Endodermal cell (in vitro differentiated cells): ENCODE results near the gene BMPR2. TPM values are rescaled to one million over a fixed set of nuclear protein-coding genes. Genes with fewer than 3 reads are reported as not detected.
"Not testable (repeated sequence)": the region's sequence is repeated elsewhere in the genome, so short reads cannot be mapped to it uniquely, and the experiment has no call there.

Source experiments
- DNase-seq: peaks from one replicate; pipeline ENCODE4 v3.0.0-alpha.2; 2017
- H3K27ac ChIP-seq: 2 replicates; pipeline ENCODE4 v1.5.1; 2013; ENCODE audit warnings: mild to moderate bottlenecking, low read depth, low read length, moderate library complexity
- H3K27me3 ChIP-seq: 2 replicates; pipeline ENCODE4 v1.6.1; 2013; ENCODE audit warnings: mild to moderate bottlenecking, low read length, moderate library complexity; ENCODE audit not compliant: insufficient read depth, control insufficient read depth, poor library complexity, severe bottlenecking
- H3K36me3 ChIP-seq: 2 replicates; pipeline ENCODE4 v1.7.0; 2013; ENCODE audit warnings: mild to moderate bottlenecking, low read length, moderate library complexity; ENCODE audit not compliant: control insufficient read depth, insufficient read depth
- H3K4me1 ChIP-seq: one replicate; pipeline ENCODE4 v1.7.0; 2013; ENCODE audit warnings: low read length; ENCODE audit not compliant: control insufficient read depth, insufficient read depth
- H3K4me3 ChIP-seq: 2 replicates; pipeline ENCODE4 v1.5.1; 2013; ENCODE audit warnings: mild to moderate bottlenecking, low read length, moderate library complexity
- H3K9ac ChIP-seq: 2 replicates; pipeline ENCODE4 v1.6.1; 2013; ENCODE audit warnings: mild to moderate bottlenecking, low read length, moderate library complexity; ENCODE audit not compliant: poor library complexity, severe bottlenecking; ENCODE audit errors: extremely low read depth
- H3K9me3 ChIP-seq: 2 replicates; pipeline ENCODE4 v1.6.1; 2013; ENCODE audit warnings: mild to moderate bottlenecking, low read length, moderate library complexity; ENCODE audit not compliant: control insufficient read depth
- H3K27ac Mint-ChIP-seq: 2 replicates; pipeline ENCODE4 v1.8.0; 2020; ENCODE audit warnings: mixed read lengths
- H3K27me3 Mint-ChIP-seq: 2 replicates; pipeline ENCODE4 v1.8.0; 2021; ENCODE audit warnings: mild to moderate bottlenecking, mixed read lengths; ENCODE audit not compliant: insufficient read depth
- H3K36me3 Mint-ChIP-seq: 2 replicates; pipeline ENCODE4 v1.8.0; 2020; ENCODE audit warnings: low read depth, mixed read lengths
- H3K4me1 Mint-ChIP-seq: 2 replicates; pipeline ENCODE4 v1.8.0; 2020; ENCODE audit warnings: mixed read lengths
- H3K4me3 Mint-ChIP-seq: 2 replicates; pipeline ENCODE4 v1.8.0; 2020; ENCODE audit warnings: mild to moderate bottlenecking, moderate library complexity, mixed read lengths
- H3K9me3 Mint-ChIP-seq: 2 replicates; pipeline ENCODE4 v1.8.0; 2020; ENCODE audit warnings: mild to moderate bottlenecking, mixed read lengths
- CTCF ChIP-seq: fragments of 200-600 bp; sonication (generic); conservative IDR thresholded peaks from 2 replicates; pipeline ENCODE4 v1.5.0; 2021; ENCODE audit warnings: antibody characterized with exemption, mild to moderate bottlenecking
- WGBS, 2 experiments: methylation state at CpG; one replicate each; pipeline versions ENCODE4 v1.1.5 to v1.1.7; 2013; ENCODE audit warnings: missing lambda C conversion rate in 2 of 2, mixed read lengths in 1 of 2; ENCODE audit not compliant: insufficient coverage in 1 of 2, insufficient read length in 1 of 2; 5-methylcytosine and 5-hydroxymethylcytosine counted together
- total RNA-seq, 2 donors: library from RNA; stranded (reverse); fragmentation: NEBNext Ultra II Directional in 1 of 2; extraction: Animal tissue kit (Norgen Biotek cat#: 25700) in 1 of 2; gene quantifications; 2 replicates in 1 of 2; 3 replicates in 1 of 2; pipeline ENCODE4 v1.2.1, GENCODE V29; 2021

Gene BMPR2
- total RNA-seq, 2 donors from 2014 or later = 42.2 to 56.3 TPM

- DNase-seq, H3K4me3 Mint-ChIP-seq, H3K4me3 ChIP-seq, H3K4me1 ChIP-seq, H3K27me3 Mint-ChIP-seq, H3K9ac ChIP-seq, H3K27me3 ChIP-seq, H3K9me3 Mint-ChIP-seq, H3K9me3 ChIP-seq, H3K27ac ChIP-seq: not testable (repeated sequence)
- H3K36me3 ChIP-seq = peaks cover 40% of the 10 kb centered on the region
- Mint-ChIP-seq H3K4me1 (peaks cover 33% of the 10 kb centered on the region), H3K36me3 (peaks cover 45% of the 10 kb centered on the region), H3K27ac (peak overlapping the region; percentile 44)
- 97 to 100% methylated on average over 6 to 7 of the region's 7 CpGs for WGBS, 2 experiments
Observed at GRCh38 chr2:202499841-202500240, 123.7 kb downstream of the BMPR2 start.

- WGBS, 2 experiments = 94 to 98% methylated on average over 12 to 21 of the region's 21 CpGs
- not testable (repeated sequence) for H3K27me3 Mint-ChIP-seq
Observed at GRCh38 chr2:202503276-202503675, 127.1 kb downstream of the BMPR2 start.

GRCh38 chr2:202508686-202509085, 132.6 kb downstream of the BMPR2 start:
- no peaks in the 10 kb centered on the region for H3K27me3 ChIP-seq
- H3K27ac ChIP-seq = no peak overlapping the region
- H3K27me3 Mint-ChIP-seq = no peaks in the 10 kb centered on the region
- no peaks in the 10 kb centered on the region for H3K9me3 ChIP-seq
- no peak overlapping the region for H3K4me3 ChIP-seq
- peaks cover 26% of the 10 kb centered on the region for H3K36me3 Mint-ChIP-seq
- no peaks in the 10 kb centered on the region for H3K9me3 Mint-ChIP-seq
- no peaks in the 10 kb centered on the region for H3K4me1 ChIP-seq
- no peak for DNase-seq
- WGBS, 2 experiments = 93 to 100% methylated on average over 1 to 2 of the region's 2 CpGs
- no peak for TF ChIP-seq CTCF
- peaks cover 50% of the 10 kb centered on the region for H3K36me3 ChIP-seq
- H3K9ac ChIP-seq = no peak overlapping the region
- H3K4me3 Mint-ChIP-seq = no peak overlapping the region
- H3K27ac Mint-ChIP-seq = no peak overlapping the region
- no peaks in the 10 kb centered on the region for H3K4me1 Mint-ChIP-seq

More at GRCh38 chr2:202503276-202503675, 127.1 kb downstream of the BMPR2 start:
- not testable (repeated sequence) for H3K9me3 Mint-ChIP-seq, H3K9me3 ChIP-seq, H3K27ac ChIP-seq, H3K9ac ChIP-seq, H3K27me3 ChIP-seq, H3K4me1 ChIP-seq, H3K27ac Mint-ChIP-seq, H3K4me3 ChIP-seq, H3K4me3 Mint-ChIP-seq, DNase-seq
- H3K36me3 Mint-ChIP-seq = peaks cover 48% of the 10 kb centered on the region
- peaks cover 45% of the 10 kb centered on the region for H3K36me3 ChIP-seq
- H3K4me1 Mint-ChIP-seq = peaks cover 15% of the 10 kb centered on the region

GRCh38 chr2:202510911-202511310, 134.8 kb downstream of the BMPR2 start:
- no peak overlapping the region for H3K4me3 Mint-ChIP-seq
- Histone ChIP-seq H3K27me3 (no peaks in the 10 kb centered on the region), H3K9me3 (peaks cover 4% of the 10 kb centered on the region), H3K4me3 (no peak overlapping the region), H3K4me1 (no peaks in the 10 kb centered on the region), H3K9ac (no peak overlapping the region), H3K27ac (no peak overlapping the region), H3K36me3 (peaks cover 50% of the 10 kb centered on the region)
- 100% methylated on average over 2 of the region's 3 CpGs; no CpG with 5 or more reads in 1 of the 2 experiments for WGBS, 2 experiments
- no peak for DNase-seq
- H3K36me3 Mint-ChIP-seq = peaks cover 24% of the 10 kb centered on the region
- H3K9me3 Mint-ChIP-seq = no peaks in the 10 kb centered on the region
- no peak overlapping the region for H3K27ac Mint-ChIP-seq
- no peak for TF ChIP-seq CTCF
- no peaks in the 10 kb centered on the region for H3K4me1 Mint-ChIP-seq
- no peaks in the 10 kb centered on the region for H3K27me3 Mint-ChIP-seq
